ENCODE measurements around the gene GRIK4.

GRIK4 gene

DNA sequence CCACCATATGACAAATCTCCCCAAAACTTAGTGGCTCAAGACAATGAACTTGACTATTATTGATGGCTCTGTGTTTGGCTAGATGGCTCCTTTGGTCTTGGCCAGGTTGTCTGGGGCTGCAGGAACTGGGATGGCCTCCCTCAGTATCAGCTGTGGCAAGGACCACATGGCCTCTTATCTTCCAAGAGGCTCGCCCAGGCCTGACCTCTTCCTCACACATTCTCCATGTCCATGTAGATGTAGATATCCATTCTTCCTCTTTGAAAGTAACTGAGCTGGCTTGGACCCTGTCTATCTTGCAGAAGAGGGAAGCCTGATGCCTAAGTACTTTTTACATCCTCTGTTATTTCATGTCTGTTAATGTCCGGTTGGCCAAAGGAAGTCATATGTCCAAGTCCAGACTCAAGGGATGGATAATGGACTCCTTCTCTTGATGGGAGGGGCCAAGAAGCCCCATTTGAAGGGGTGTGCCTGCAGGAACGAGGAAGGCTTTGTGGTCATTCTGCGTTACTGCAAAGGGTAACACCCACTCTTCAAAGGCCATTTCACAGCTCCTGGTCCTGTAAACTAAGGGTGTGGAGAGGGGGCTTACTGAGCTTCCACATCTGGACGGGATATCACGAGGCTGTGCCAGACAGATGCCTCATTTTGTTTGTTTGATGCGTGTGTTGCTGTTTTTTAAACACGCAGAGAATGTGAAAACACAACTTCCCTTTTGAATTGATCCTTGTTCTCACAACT lies 87.1 kb downstream of the GRIK4 start:
- TF ChIP-seq GATA3 (IDR thresholded peaks at IDR 0.05; ENCODE audit: low read depth, low read length): no peak
- no peak for TF ChIP-seq GATA2 (IDR thresholded peaks at IDR 0.05; ENCODE audit: low read depth, low read length)

DNA sequence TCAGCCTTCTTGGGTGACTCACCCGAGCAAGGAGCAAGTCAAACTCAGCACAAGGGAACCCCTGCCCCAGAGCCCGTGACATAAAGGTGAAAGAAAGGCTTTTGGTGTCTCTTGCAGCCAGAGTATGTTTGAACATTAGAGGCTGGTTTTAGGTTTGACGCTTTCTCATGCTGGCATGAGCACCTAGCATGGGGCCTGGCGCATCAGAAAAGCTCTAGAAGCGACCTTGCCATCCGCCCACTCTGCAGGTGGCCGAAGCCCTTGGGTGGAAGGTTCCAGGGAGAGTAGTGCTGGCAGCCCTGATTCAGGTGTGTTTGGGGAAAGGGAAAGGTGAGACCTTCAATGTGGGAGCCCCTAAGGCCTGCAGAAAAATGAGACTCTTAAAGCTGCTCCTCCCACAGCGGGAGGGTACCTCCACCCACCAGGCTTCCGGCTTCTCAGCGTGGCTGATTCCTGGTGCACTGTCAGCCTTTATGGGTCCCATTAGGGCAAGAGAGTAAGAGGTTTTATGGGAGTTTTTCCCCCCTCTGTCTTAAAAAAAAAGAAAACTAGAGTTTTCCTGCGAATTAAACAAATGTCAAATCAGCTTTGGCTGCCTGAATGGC lies 88.4 kb downstream of the GRIK4 start:
- no peak for TF ChIP-seq GATA3 (IDR thresholded peaks at IDR 0.05; ENCODE audit: low read depth, low read length)
- no peak for TF ChIP-seq GATA2 (IDR thresholded peaks at IDR 0.05; ENCODE audit: low read depth, low read length)

DNA sequence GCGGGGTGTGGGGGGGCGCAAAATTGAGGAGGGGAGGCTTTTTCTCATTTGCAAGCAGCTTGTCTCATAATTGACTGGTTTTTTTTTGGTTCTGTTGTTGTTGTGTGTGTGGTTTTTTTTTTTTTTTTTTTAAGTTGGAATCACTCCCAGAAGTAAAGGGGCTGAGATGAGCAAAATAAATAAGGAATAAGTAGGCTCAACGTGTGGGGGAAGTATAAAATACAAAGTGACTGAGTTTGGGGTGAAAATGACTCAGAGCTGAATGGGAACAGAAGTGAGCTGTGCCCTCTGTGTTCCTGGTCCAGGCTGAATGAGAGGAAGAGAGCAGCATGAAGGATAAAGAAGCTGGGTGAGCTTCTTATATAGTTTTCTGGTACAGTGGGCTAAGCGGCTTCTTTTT lies 90.0 kb downstream of the GRIK4 start:
- TF ChIP-seq GATA3 (IDR thresholded peaks at IDR 0.05; ENCODE audit: low read depth, low read length) (no peak), GATA2 (IDR thresholded peaks at IDR 0.05; ENCODE audit: low read depth, low read length) (no peak)

DNA sequence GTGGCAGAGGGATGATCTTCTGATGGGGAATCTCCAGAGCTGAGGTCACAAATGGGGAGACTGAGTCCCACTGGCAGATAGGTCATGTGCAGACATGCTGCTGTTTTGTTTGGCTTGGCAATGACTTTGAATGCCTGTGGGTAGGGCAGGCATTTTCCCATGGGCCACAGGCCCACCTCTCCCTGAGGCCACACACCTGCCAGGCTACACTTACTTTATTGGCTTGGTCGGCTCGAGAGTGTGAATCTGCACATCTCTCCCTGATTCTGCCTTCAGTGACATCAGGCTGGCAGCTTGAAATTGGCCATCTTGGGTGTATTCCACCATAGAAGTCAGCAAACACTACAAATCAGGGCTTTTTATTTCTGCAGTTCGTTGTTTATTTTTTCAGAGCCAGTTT lies 91.5 kb downstream of the GRIK4 start:
- TF ChIP-seq GATA3 (IDR thresholded peaks at IDR 0.05; ENCODE audit: low read depth, low read length) (no peak), GATA2 (IDR thresholded peaks at IDR 0.05; ENCODE audit: low read depth, low read length) (no peak)

DNA sequence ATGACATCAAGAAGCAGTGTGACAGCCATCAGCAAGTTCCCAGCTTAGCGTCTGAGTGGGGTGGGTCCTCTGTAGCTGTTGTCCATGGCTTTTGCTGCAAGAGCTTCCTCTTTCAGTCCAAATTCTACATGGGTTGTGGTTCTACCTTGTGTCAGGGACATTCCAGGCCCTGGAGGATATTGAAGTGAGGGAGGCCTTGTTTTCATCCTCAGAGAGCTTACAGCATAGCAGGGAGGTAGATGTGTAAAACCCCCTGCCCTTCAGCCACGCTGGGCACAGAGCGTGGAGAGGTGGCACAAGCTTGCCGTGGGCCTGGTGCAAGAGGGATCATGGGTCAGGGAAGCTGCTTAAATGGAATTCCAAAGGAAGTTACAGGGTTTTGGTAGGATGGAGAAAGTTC lies 93.9 kb downstream of the GRIK4 start:
- TF ChIP-seq GATA2 (IDR thresholded peaks at IDR 0.05; ENCODE audit: low read depth, low read length): no peak

DNA sequence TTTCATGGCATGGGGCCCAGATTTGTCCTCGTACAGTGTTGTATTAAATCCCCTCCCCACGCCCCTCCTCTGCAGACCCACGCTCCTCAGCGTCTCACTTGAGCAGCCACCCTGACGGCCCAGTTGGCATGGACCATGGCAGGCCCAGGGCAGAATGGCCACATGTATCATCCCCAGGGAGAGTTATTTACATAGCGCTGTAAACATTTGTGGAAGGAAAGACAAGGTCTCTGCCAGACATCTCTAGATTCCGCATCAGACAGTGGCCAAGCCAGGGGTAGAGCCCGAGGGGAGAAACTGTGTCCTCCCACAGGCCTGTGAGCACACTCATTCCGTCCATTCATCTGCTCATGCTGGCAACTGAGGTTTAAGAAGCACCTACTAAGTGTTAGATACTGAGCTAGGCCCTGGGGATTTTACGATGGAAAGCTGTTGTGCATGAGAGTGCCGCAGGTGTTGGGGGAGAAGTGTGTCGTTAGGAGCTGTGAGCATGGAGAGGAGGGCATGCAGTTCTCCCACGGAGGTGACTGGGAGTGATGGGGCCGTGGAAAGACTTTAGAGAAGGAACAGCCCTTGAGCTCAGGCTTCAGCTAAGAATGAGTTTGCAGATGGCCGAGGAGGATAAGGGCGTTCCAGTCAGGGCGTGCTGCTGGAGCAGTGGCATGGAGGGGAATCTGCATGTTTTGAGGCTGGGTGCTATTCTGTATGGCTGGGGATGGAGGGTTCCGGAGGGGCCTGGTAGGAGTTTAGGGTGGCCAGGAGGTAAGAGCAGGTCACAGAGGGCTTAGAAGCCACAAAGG lies 94.9 kb downstream of the GRIK4 start:
- TF ChIP-seq GATA3 (IDR thresholded peaks at IDR 0.05; ENCODE audit: low read depth, low read length): no peak
- no peak for TF ChIP-seq GATA2 (IDR thresholded peaks at IDR 0.05; ENCODE audit: low read depth, low read length)

DNA sequence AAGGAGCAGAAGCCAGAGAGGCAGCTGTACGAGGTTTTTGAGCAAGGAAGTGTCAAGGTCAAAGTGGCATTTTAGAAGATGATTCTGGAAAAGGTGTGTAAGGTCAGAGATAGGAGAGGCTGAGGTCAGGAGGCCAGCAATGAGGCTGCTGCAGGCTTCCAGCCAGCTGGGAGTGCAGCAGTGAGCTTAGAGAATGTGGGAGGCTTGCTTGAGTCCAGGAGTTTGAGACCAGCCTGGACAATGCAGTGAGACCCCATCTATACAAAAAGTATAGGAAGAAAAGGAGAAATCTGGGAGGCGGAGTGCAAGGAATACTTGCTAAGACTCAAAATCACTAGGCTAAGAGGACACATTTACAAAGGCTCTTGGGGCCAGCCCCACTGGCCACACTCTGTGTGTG lies 96.5 kb downstream of the GRIK4 start:
- TF ChIP-seq GATA2 (IDR thresholded peaks at IDR 0.05; ENCODE audit: low read depth, low read length) (no peak), GATA3 (IDR thresholded peaks at IDR 0.05; ENCODE audit: low read depth, low read length) (no peak)

DNA sequence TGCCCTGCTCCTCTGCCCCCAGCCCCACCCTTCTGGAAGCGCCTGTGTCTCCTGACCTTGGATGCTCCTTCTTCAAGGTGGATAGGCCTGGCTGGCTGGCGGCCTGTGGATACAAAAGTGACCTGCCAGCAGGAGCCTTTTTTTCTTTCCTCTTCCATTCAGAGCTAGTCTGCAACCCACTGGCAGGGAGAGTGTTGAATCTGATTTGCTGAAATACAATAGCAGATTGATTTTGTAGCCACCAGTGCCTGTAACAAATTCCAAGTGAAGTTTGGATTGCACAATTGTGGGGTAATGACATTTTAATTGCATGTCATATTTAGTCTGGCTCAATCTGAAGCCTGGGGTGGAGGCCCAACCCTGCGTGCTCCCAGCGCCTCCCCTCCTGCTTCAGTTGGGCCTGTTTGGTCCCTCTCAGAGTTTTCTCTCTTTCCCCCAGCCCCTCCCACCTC lies 97.2 kb downstream of the GRIK4 start:
- no peak for TF ChIP-seq GATA2 (IDR thresholded peaks at IDR 0.05; ENCODE audit: low read depth, low read length)
- TF ChIP-seq GATA3 (IDR thresholded peaks at IDR 0.05; ENCODE audit: low read depth, low read length): no peak

DNA sequence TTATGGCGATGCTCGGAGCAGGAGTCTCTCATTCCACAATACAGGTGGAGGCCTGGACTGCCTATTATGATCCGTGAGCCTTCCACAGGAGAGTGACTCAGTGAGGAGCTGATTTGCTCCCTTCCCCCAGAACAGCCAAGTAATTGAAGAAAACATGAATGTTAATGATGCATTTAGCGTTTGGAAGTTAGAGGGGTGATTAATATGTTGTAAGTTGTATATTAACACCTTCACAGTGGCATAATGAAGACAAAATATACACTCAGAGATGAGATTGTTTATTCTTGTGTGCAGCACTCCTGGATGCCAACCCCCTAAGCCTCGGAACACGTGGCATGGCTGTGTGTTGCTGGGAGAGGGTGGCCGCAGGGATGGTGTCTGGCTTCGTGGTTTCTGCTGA lies 98.6 kb downstream of the GRIK4 start:
- TF ChIP-seq GATA3 (IDR thresholded peaks at IDR 0.05; ENCODE audit: low read depth, low read length): no peak
- no peak for TF ChIP-seq GATA2 (IDR thresholded peaks at IDR 0.05; ENCODE audit: low read depth, low read length)

DNA sequence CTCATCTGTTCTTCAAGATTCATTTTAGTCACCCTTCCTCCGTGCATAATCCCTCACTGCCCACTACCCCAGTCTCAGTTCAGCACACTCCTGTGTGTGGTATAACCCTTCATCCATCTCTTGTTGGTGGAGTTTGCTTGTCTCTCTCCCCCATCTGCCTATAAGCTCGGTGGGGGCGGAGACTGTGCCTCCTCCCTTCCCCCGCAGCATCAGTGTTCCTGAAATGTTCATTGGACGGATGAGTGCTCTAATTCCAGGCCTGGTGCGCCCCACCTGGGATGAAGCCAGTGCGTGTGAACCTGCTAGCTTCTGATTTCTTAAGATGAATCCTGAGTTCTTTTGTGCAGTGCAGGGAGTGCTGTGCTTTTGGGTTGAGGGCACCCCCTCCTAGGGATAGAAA lies 100.0 kb downstream of the GRIK4 start:
- TF ChIP-seq GATA3 (IDR thresholded peaks at IDR 0.05; ENCODE audit: low read depth, low read length) (no peak), GATA2 (IDR thresholded peaks at IDR 0.05; ENCODE audit: low read depth, low read length) (no peak)

DNA sequence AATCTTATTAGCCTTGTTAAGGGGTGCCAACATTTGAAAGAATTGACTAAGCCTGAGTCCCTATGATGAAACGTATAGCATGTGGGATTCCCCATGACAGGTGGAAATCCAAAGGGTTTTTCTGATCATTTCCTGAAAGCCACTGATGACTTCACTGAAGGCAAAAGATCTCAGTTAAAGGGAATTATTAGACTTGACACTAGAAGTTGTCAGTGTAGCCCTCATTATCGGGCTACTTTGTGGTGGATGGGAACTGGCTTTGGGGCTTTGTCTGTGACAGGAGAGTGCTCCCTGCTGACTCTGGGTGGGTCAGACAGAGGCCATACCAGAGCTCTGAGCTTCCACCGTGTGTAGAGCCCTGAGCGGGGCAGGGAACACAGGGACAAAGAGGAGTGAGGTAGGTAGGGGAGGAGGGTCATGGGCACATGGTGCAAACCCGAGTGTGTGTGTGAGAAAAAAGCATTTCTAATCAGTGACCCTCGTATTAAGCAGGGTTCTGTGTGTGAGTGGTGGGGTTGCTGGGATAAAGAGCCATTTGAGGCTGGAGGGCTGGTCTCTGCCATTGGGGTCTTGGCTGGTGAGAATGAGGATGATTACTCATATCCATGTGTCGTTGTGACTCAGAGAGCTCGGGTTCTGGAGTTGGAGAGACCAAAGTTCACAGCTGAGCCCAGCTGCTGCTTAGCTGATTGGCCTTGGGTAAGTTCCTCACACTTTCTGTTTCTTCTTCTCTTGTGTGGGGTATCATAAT lies 101.1 kb downstream of the GRIK4 start:
- TF ChIP-seq GATA3 (IDR thresholded peaks at IDR 0.05; ENCODE audit: low read depth, low read length): no peak
- no peak for TF ChIP-seq GATA2 (IDR thresholded peaks at IDR 0.05; ENCODE audit: low read depth, low read length)

DNA sequence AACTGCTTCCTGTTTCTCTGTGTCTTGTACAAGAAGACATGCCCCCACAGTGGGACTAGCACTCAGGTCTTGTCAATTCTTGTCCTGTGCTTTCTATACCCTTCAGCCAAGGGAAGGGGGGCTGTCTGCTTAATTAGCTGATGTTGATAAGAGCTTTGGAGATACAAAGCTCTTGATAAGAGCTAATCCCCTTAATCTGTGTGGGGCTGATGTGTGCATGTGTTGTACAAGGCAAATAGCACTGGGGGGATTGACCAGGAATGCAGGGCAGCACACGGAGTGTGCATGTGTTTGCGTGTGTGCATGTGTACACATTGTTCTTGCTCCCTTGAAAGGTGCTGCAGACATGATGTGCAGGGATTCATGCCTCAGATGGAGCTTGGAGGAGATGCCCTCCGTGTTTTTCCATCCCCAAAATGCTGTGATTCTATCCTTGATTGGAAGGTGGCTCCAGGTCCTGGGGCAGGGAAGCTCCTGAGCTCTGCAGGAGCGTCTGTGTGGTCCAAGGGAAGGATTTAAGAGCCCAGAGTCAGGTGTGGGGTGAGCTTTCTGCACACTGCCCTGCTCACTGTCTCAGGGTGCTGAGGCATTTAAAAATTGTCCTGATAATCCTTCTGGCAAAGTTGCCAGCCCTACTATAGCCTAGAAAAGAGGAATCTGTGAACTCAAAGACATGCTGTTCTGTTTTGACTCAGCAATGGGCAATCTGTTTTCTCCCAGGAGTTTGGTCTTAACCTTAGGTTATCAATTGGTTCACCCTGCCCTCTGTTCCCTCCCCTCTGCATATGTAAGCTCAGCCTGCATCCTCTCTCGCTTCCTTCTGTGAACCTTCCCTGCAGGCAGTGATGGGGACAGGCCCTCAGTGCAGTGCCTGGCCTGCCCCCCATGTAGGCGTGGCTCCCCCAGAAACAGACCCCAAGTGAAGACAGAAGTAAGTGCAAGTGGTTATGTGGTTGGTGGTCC lies 102.0 kb downstream of the GRIK4 start:
- TF ChIP-seq GATA3 (IDR thresholded peaks at IDR 0.05; ENCODE audit: low read depth, low read length) (no peak), GATA2 (IDR thresholded peaks at IDR 0.05; ENCODE audit: low read depth, low read length) (peak; percentile 70)

DNA sequence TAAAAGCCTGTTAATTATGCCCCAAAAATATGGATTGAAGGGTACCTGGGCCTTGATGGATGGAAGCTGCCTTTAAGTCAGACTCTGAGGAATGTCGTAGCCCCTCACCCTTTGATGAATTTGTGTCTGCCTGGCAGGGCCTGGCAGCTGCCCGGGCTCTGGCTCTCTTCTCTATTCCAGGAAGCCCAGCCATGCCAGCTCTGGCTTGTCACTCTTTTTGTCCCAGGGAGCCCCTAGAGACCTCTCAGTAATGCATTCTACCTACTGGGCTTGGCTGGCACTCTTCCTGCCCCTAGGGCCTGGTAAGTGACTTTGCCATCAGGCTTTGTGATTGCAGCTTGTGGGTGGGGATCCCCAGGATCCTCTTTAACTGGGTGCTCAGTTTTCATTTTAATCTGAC lies 103.8 kb downstream of the GRIK4 start:
- TF ChIP-seq GATA2 (IDR thresholded peaks at IDR 0.05; ENCODE audit: low read depth, low read length): no peak
- no peak for TF ChIP-seq GATA3 (IDR thresholded peaks at IDR 0.05; ENCODE audit: low read depth, low read length)
